NB4 (cell line): ENCODE data around the gene CADM2.

ENCODE experiments used
- CTCF ChIP-seq: IDR thresholded peaks from one replicate; pipeline ENCODE4 v1.5.1; 2012; ENCODE audit warnings: low read depth, low read length
- MAX ChIP-seq: IDR thresholded peaks from 2 replicates; pipeline ENCODE4 v1.6.1; 2011; ENCODE audit warnings: low read depth, low read length
- MYC ChIP-seq: IDR thresholded peaks from 2 replicates; pipeline ENCODE4 v1.6.1; 2011; ENCODE audit warnings: low read depth, low read length
- POLR2A ChIP-seq: IDR thresholded peaks from 2 replicates; pipeline ENCODE4 v1.6.1; 2011; ENCODE audit warnings: mild to moderate bottlenecking; ENCODE audit not compliant: insufficient read length; ENCODE audit errors: extremely low read depth

- TF ChIP-seq POLR2A (no peak), CTCF (no peak), MAX (no peak), MYC (no peak)
These were observed 30.3 kb downstream of the CADM2 start for GRCh38 chr3:84989102-84989501.
